Measurements from ENCODE around the gene ITGAE. TPM values are rescaled to one million over a fixed set of nuclear protein-coding genes. Genes with fewer than 3 reads are reported as not detected.
"Not testable (repeated sequence)": the region's sequence is repeated elsewhere in the genome, so short reads cannot be mapped to it uniquely, and the experiment has no call there.

Gene ITGAE
- total RNA-seq, 1 experiment from 2014 or later = 16.7 TPM

- DNase-seq (ENCODE audit: low spot score) = no peak
These were observed 4.7 kb downstream of the ITGAE start for GRCh38 chr17:3796110-3796821.

DNA sequence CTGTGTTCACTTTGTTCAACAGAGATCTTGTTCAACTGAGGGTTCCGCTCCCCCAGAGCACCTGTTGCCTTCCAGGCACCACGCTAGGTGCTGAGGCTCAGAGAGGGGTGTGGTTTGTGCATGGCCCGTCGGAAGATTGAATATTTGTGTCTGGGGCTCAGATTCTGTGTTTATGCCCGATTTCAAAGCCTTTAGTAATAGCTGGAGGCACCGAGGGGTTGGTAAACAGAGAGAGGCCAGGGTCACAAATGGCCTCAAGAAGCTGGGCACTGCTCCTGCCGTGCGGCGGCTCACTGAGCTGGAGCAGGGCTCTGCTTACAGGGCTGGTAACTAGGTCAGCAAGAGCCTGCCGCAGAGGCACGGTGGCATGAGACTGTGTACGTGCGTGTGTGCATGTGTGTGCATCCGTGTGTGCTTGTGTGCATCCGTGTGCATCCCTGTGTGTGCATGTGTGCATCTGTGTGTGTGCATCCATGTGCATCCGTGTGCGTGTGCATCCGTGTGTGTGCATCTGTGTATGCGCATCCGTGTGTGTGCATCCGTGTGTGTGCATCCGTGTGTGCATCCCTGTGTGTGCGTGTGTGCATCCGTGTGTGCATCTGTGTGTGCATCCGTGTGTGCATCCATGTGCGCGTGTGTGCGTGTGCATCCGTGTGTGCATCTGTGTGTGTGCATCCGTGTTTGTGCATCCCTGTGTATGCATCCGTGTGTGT lies 5.4 kb downstream of the ITGAE start:
- DNase-seq (ENCODE audit: low spot score) = no peak

- DNase-seq (ENCODE audit: low spot score) = no peak
These were observed 6.2 kb downstream of the ITGAE start for GRCh38 chr17:3794557-3795389.

GRCh38 chr17:3794152-3794551 lies 6.8 kb downstream of the ITGAE start:
- not testable (repeated sequence) for DNase-seq (ENCODE audit: low spot score)

DNA sequence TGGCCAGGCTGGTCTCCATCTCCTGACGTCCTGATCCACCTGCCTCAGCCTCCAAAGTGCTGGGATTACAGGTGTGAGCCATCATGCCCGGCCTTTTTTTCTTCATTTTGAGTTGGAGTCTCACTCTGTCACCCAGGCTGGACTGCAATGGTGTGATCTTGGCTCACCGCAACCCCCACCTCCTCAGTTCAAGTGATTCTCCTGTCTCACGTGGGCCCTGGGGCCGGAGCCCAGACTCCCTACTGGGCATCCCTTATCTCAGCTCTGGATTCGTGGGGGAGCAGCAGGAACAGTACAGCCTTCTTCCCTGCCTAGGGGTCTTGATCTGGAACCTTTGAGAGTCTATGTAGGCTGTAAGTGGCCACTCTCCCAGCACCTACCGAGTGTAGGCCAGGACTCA lies 7.7 kb downstream of the ITGAE start:
- not testable (repeated sequence) for DNase-seq (ENCODE audit: low spot score)

GRCh38 chr17:3792481-3792880 lies 8.5 kb downstream of the ITGAE start:
- DNase-seq (ENCODE audit: low spot score) = no peak

DNA sequence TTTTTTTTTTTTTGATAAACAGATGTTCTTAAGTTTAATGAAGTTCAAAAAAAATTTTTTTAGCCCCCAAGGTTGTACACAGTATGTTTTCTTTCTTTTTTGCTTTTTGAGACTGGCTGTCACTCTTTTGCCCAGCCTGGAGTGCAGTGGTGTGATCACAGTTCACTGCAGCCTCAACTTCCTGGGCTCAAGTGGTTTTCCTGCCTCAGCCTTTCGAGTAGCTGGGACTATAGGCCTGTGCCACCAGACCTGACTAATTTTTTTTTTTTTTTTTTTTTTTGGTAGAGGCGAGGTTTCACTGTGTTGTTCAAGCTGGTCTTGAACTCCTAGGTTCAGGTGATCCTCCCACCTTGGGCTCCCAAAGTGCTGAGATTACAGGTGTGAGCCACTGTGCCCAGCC lies 12.8 kb downstream of the ITGAE start:
- no peak for DNase-seq (ENCODE audit: low spot score)

DNA sequence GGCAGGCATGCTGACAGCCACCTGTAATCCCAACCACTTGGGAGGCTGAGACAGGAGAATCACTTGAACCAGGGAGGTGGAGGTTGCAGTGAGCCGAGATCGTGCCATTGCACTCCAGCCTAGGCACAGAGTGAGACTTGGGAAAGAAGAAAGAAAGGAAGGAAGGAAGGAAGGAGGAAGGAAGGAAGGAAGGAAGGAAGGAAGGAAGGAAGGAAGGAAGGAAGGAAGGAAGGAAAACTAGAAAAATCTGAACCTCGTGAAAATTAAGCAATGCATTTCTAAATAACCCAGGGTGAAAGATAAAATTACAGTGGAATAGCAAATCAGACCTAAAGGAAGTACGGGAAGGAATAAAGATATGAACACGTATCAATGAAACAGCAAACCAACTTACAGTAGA lies 15.7 kb downstream of the ITGAE start:
- not testable (repeated sequence) for DNase-seq (ENCODE audit: low spot score)

DNA sequence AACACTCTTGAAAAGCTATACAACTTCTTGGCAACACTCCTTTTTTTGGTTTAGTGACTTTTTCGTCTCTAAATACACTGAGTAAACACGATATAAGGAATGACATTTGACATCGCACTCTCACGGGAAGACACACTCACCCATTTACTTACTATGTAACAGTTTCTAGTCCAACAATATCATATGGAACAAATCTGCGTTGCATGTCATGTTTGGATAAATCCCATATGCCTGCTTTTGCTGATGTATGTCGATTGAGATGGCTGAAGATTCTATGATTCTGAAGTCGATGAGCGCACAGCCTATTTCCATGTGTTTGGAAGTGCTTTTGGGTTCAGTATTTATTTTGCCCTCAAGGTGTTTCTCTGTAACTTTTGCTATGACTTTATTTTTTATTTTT lies 18.2 kb downstream of the ITGAE start:
- DNase-seq (ENCODE audit: low spot score) = no peak

DNA sequence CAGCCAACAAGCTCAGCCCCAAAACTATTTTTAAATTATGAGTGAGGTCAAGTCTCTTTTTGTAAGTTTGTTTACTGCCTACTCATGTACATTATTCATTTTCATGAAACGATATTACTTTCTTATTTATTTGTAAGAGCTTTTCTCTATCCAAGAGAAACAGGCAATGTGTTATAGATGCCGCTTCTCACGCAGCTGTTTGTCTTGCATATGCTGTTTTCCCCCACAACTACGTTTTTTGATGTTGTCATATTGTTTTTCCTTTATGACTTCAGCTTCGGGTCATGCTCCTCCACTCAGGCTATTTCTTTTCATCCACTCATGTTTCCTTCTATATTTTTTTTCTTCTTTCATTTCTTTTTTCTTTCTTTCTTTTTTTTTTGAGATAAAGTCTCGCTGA lies 20.0 kb downstream of the ITGAE start:
- no peak for DNase-seq (ENCODE audit: low spot score)

GRCh38 chr17:3777366-3778120 lies 23.4 kb downstream of the ITGAE start:
- DNase-seq (ENCODE audit: low spot score) = no peak

- DNase-seq (ENCODE audit: low spot score) = no peak
These were observed 27.0 kb downstream of the ITGAE start for GRCh38 chr17:3773966-3774365.

- DNase-seq (ENCODE audit: low spot score) = no peak
These were observed 27.5 kb downstream of the ITGAE start for GRCh38 chr17:3773511-3773910.

- no peak for DNase-seq (ENCODE audit: low spot score)
These were observed 28.2 kb downstream of the ITGAE start for GRCh38 chr17:3772764-3773163.

DNA sequence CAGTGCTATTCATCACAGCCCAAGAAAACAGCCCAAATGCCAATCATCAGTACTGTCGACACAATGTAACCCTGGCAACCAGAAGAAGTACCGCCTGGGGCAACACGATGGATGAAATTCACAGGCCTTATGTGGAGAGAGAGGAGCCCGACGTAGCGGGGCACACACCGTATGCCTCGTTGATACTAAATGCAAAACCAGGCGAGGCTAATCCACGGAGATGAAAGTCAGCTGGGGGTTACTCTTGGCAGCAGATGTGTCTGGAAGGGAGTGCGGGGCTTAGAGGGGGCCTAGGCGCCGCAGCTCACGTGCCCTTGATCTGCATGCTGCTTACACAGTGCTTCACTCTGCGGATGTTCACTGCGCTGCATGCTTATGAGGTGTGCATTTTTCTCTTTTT lies 29.8 kb downstream of the ITGAE start:
- no peak for DNase-seq (ENCODE audit: low spot score)

GRCh38 chr17:3770466-3770865 lies 30.5 kb downstream of the ITGAE start:
- DNase-seq (ENCODE audit: low spot score) = no peak

DNA sequence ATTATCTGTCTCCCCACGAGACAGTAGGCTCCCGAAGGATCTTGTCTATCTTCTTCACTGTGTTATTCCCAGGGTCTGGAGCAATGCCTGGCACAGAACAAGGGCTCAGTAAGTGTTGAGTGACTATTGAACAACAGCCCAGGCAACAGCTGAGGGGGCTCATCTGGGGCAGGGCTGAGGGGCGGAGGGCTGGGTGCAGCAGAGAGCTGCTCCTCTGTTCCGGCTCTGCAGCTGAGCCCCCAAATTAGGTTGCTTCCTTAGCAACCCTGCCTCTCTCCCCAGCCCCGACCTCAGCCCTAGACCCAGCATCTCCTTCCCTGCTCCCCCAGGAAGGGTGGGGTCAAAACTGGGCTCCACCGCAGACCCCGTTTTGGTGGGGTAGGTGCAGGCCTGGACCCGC lies 32.2 kb downstream of the ITGAE start:
- DNase-seq (ENCODE audit: low spot score) = no peak

GRCh38 chr17:3768341-3768740 lies 32.6 kb downstream of the ITGAE start:
- no peak for DNase-seq (ENCODE audit: low spot score)

GRCh38 chr17:3766779-3767178 lies 34.2 kb downstream of the ITGAE start:
- DNase-seq (ENCODE audit: low spot score) = no peak

GRCh38 chr17:3765981-3766380 lies 35.0 kb downstream of the ITGAE start:
- DNase-seq (ENCODE audit: low spot score) = no peak

- DNase-seq (ENCODE audit: low spot score) = no peak
These were observed 37.2 kb downstream of the ITGAE start for GRCh38 chr17:3763777-3764170.

All from HT-29 (cell line).